ENCODE results near the gene ALDH18A1.

DNA sequence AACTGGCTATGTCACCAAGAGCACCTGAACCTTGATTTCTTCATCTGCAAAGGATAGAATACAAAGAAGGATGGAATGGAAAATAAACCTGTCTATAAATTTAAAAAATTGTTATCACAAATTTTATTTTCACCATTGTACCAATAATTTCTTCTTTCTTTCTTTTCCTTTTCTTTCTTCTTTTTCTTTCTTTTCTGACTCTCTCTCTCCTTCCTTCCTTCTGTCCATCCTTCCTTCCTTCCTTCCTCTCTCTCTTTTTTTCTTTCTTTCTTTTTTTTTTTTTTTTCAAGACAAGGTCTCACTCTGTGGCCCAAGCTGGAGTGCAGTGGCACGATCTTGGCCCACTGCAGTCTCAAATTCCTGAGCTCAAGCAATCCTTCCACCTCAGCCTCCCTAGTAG lies 58.7 kb downstream of the ALDH18A1 start:
- TF ChIP-seq EZH2 (IDR thresholded peaks at IDR 0.05; ENCODE audit: insufficient read depth, poor library complexity, severe bottlenecking), result no peak
- TF ChIP-seq EZH2phosphoT487 (IDR thresholded peaks at IDR 0.05; ENCODE audit: insufficient read depth, low read depth), result no peak
